GM19099 (cell line): ENCODE measurements around the gene TGFBR3.

Source experiments
- POLR2A ChIP-seq: IDR thresholded peaks from 3 replicates; pipeline ENCODE4 v1.6.1; 2011; ENCODE audit warnings: low read depth; ENCODE audit not compliant: insufficient read length; ENCODE audit errors: extremely low read depth

Gene TGFBR3

DNA sequence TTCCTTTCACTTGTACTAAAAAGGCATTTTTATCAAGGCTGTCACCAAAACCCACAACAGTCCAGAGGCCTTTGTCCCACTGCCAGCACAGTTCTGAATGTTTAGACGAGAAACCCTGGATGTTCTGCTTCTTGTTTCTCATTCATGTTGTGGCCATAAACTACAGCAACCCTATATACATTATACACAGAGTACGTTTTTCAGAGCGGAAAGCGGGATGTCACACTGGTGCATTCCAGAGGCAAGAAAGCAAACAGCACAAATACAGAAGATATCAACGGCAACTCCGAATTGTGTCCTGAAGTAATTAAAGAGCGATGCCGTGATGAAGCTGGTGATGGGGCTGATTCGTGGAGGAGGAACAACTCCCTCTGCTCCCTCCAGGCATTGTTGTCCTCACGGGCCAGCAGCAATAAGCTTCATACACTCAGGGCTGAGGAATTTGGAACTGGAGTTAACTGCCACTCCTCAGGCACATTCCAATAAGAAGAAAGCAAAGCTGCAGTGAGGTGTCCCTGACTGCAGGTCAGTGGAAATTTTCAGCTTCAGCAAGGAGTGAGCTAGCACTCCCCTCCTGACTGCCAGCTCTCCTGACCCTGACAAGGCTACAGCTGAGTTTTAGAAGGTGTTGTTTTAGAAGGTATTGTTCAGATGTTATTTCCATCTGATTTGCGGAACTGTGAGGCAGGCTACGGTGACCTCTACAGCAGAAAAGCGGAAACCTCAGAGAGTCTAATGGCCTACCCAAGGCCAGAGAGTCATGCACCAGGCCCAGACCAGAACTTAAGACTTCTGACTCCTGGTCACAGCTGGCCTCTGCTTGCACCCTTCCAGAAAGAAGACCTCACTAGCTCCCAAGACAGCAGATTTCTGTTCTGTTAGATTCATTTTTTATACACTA lies 149.0 kb downstream of the TGFBR3 start:
- no peak for TF ChIP-seq POLR2A

- TF ChIP-seq POLR2A, result no peak
Observed at GRCh38 chr1:91736146-91736714, 149.7 kb downstream of the TGFBR3 start.

GRCh38 chr1:91735266-91735845 lies 150.6 kb downstream of the TGFBR3 start:
- TF ChIP-seq POLR2A, result no peak

GRCh38 chr1:91734761-91735160 lies 151.2 kb downstream of the TGFBR3 start:
- TF ChIP-seq POLR2A, result no peak

DNA sequence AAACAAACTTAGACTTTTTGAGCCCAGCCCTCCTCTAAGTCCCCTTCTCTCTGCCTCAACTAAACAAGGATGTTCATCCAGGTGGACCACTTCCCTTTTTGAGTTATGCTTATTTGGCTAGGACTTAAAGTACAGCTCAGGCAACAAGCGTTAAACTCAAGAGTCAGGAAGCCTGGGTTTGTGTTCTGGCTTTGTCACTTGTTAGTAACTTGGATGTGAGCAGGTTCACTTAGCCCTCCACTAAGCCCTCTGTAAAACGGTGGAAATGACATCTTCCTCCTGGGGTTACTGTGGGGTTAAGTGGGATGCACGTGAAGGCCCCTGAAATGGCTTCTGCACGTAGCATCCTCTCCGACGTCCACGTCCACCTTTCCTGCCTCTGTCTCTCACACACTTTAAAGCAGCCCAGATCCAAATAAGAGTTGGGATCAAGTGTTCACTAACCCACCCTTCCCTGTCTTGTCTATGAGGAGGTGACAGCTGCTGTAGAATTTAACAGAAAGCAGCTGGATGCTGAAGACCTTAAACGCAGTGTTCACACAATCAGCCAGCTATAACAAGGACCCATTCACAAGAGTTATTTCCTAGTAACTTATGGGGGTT lies 152.7 kb downstream of the TGFBR3 start:
- no peak for TF ChIP-seq POLR2A

DNA sequence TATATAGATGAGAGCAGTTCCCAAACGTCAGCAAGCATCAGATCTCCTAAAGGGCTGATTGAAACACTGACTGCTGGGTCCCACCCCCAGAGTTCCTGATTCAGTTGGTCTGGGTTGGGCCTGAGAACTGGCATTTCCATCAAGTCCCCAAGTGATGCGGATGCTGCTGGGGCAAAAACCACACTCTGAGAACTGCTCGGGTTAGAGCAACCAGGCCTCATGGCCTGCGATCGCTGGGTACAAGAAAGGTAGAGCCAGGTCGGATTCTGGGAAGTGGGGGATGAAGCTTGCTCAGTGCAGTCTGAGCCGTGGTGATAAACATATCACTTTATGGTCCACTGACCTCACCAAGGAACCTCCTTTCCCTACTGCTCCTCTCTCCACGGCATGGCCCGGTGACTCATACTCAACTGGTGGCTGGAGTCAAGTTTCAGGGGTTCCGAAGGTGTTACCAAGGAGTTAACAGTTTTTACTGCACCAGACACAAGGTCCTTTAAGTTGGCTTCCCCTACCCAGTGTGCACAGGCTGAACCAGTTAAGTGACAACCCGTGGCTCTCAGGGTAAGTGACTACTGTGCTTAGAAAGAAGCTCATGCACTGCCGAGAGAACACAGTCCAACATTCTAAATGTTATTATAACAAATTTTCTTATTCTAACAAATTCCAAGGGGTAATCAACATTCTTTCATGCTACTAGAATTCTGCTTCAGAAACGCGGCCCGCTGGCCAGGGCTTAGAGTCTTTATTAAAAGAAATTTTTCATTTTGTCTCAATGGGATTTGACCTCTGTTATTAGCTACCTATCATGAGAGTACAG lies 153.5 kb downstream of the TGFBR3 start:
- TF ChIP-seq POLR2A, result no peak

GRCh38 chr1:91731815-91732214 lies 154.1 kb downstream of the TGFBR3 start:
- no peak for TF ChIP-seq POLR2A

- TF ChIP-seq POLR2A, result no peak
Observed at GRCh38 chr1:91730801-91731732, 154.9 kb downstream of the TGFBR3 start.

DNA sequence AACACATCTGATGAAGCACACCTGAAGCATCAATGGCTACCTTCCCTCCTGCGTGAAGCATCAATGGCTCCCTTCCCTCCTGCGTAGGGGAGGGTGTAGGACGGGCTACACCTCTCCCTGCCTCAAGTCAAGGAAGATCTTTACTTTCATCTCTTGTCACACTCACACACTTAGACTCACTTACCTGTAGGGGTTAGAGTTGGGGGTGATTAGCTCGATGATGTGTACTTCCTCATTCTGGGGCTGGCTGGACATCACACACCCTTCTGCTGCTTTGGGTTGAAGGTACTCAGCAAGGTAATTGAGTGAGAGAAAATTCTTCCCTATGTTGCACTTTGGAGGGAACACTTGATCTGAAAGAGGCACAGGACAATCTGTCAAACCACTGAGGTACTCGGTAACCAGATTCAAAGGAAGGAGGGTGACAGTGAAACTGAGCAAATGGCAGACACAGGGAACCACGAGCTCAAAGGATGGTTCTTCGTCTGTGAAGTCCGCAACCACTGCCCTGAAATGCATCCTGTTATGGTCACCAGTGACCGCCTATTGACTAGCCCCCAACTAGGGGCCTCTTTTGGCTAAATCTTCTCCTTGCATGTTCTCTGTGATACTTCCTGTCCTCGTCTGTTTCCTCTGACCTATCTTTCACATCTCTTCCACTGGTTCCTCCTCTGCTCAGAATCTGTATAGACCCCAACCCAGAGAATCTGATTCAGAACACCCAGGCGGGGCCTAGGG lies 156.2 kb downstream of the TGFBR3 start:
- no peak for TF ChIP-seq POLR2A

GRCh38 chr1:91727763-91728162 lies 158.2 kb downstream of the TGFBR3 start:
- no peak for TF ChIP-seq POLR2A

- TF ChIP-seq POLR2A, result no peak
Observed at GRCh38 chr1:91725989-91726721, 159.8 kb downstream of the TGFBR3 start.

- TF ChIP-seq POLR2A, result no peak
Observed at GRCh38 chr1:91725618-91725988, 160.3 kb downstream of the TGFBR3 start.

GRCh38 chr1:91724644-91725043 lies 161.3 kb downstream of the TGFBR3 start:
- TF ChIP-seq POLR2A, result no peak

DNA sequence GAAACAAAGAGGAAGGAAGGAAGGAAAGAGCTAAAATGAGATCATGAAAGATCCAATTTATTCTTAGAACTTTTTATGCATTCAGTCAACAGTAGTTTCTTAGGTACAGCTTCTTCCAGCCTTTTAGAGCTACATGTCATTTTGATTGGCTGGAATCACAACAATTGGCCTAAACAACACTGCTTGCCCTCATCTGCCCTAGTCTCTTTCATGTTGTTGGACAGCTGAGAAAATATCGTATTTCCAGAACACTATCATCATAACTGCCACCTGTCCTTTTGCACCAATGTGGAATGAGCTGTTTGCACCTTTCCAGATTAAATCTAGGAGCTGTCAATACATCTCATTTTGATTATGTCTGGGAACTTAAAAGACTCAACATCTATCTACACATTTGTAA lies 161.7 kb downstream of the TGFBR3 start:
- no peak for TF ChIP-seq POLR2A
